Hepatocyte (in vitro differentiated cells): ENCODE measurements around the gene SNX27.

Source experiments
- CTCF ChIP-seq: fragments of 200-600 bp; sonication (generic); IDR thresholded peaks from 2 replicates; pipeline ENCODE4 v1.5.1; 2016; ENCODE audit warnings: antibody characterized with exemption, mild to moderate bottlenecking; ENCODE audit not compliant: poor library complexity
- EZH2 ChIP-seq: fragments of 200-600 bp; sonication (generic); IDR thresholded peaks from 2 replicates; pipeline ENCODE4 v1.6.1; 2016; ENCODE audit warnings: antibody characterized with exemption, mild to moderate bottlenecking, borderline replicate concordance
- EZH2phosphoT487 ChIP-seq: fragments of 200-600 bp; sonication (generic); IDR thresholded peaks from one replicate; pipeline ENCODE4 v1.6.1; 2018; ENCODE audit warnings: antibody characterized with exemption, mild to moderate bottlenecking, low read depth, moderate library complexity; ENCODE audit not compliant: unreplicated experiment, severe bottlenecking

- no peak for TF ChIP-seq CTCF
- no peak for TF ChIP-seq EZH2phosphoT487
- TF ChIP-seq EZH2, result no peak
Observed at GRCh38 chr1:151638812-151639211, 27.0 kb downstream of the SNX27 start.
